ENCODE results near the gene NVL.

NVL gene

DNA sequence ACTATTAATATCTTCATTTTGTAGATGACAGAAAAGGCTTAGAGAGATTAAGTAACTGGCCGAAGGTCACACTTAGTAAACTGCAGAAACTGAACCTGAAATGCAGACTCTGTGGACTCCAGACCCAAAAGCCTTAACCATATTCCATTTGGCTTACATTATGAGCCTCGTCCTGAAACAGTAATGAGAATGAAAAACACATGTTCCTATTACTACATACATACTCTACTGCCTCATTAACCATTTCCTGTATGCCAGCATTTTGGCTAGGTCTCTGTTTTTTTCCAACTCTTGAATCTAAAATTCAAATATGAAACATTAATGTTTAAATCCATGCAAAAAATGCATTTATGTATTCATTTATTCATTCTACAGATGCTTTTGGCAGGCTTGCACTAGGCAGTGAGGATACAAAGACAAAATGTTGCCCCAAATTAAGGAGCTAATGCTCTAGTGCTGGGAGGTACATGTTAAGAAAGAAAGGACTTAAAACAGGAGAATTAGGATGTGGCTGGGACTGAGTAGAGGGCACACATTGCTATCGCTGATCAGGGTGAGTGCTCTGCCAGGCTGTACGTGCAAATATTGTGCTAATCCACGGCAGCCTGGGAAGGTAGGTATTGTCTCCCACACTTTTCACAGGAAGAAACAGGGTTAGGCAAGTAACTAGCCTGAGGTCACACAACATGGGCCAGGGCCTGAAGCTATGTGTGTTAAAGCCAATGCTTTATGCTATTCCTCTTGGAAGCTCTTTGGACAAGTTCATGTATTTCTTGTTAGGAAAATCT lies 133.0 kb downstream of the NVL start:
- no peak for DNase-seq (ENCODE audit: low spot score)

DNA sequence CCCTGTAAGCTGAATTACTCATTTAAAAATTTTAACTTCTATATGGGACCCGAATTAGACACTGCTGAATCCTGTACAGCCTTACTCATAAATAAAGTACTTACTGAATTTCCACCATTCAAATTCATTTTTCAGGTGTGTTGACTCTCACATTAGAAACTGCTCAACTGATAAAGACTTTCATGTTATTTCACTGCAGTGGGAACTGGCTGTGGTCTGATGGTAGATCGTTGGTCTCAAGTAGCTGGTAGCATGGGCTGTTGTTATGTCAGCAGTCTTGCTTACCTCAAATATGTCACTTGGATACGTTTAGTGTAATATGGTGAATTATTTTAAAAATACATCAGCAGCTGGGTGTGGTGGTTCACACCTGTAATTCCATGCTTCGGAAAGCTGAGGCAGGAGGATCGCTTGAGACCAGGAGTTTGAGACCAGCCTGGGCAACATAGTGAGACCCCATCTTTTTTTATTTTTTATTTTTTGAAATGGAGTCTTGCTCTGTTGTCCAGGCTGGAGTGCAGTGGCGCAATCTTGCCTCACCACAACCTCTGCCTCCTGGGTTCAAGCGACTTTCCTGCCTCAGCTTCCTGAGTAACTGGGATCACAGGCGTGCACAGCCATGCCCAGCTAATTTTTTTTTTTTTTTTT lies 136.5 kb downstream of the NVL start:
- DNase-seq (ENCODE audit: low spot score): no peak

DNA sequence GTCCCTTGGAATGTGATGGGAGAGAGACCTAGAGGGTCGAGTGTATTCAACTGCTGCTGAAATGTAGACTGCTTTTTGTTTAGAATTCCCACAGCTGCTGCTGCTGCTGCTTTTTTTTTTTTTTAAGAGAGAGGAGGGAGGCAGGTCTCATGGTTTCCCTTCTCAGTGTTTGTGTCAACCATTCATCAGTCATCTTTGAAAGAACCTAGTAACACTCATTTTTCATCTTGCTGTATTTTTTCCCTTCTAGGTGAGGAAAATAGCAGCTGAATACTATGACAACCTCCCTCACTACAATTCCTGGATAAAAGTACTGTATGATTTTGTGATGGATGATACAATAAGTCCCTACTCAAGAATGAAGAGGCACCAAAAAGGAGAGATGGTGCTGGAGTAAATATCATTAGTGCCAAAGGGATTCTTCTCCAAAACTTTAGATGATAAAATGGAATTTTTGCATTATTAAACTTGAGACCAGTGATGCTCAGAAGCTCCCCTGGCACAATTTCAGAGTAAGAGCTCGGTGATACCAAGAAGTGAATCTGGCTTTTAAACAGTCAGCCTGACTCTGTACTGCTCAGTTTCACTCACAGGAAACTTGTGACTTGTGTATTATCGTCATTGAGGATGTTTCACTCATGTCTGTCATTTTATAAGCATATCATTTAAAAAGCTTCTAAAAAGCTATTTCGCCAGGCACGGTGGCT lies 137.7 kb downstream of the NVL start:
- no peak for DNase-seq (ENCODE audit: low spot score)

GRCh38 chr1:224189561-224189960 lies 140.4 kb downstream of the NVL start:
- no peak for DNase-seq (ENCODE audit: low spot score)

DNA sequence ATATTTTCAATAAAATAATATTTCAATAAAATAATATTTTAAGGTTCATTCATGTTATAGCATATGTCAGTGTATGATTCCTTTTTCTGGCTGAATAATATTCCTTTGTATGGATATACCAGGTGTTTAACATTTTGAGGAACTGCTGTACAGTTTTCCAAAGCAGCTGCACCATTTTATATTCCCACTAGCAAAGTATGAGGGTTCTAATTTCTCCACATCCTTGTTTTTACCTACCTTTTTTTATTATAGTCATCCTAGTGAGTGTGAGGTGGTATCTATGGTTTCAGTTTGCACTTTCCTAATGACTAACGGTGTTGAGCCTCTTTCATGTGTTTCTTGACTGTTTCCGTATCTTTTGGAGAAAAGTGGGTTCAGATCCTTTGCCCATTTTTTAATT lies 141.7 kb downstream of the NVL start:
- no peak for DNase-seq (ENCODE audit: low spot score)

DNA sequence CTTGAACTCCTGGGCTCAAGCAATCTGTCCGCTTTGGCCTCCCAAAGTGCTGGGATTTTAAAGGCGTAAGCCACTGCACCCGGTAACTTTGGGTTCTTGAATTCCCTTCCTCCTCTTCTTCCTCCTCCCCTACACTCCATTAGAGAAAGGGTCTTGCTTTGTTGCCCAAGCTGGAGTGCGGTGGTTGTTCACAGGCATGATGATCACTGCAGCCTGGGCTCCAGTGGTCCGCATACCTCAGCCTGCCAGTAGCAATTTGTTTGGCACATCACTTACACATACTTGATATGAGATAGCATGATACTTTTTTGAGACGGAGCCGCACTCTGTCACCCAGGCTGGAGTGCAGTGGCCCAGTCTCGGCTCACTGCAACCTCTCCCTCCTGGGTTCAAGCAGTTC lies 144.8 kb downstream of the NVL start:
- DNase-seq (ENCODE audit: low spot score): no peak

- DNase-seq (ENCODE audit: low spot score): peak; percentile 77
These were observed 146.2 kb downstream of the NVL start for GRCh38 chr1:224183591-224184312.

DNA sequence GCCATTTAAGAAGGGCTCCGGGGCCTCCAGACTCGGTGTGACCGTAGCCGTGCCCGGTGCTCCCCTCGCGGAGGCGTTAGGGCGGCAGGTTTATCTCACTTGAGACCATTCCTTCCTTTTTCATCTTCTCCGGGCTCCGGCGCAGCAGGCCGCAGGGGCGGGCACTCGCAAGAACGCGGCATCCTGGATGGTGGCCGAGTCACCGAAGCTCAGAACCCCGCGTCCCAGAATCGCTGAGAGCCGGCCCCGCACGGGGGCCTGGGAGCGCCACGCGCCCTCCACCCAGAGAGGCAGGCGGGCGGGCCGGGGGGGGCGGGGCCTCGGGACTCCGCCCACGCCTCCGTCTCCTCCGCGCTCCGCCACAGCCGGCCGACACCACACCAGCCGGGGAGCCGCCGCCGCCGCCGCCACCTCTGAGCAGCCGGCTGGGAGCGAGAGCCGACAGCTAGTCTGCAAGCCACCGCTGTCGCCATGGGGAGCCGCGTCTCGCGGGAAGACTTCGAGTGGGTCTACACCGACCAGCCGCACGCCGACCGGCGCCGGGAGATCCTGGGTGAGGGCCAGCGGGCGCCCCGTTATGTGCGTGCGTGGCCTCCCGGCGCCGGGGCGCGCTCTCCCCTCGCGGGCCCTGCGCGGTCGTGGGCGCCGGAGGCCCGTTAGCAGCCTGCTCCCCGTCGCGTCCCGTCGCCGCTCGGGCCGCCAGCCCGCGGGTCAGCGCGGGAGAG lies 146.9 kb downstream of the NVL start, which contains the start of gene DEGS1:
Gene DEGS1 (plus strand): TSS at position 375 of the 725 bp plus-strand sequence. CDS start 97 bp downstream, at position 472.
- DNase-seq (ENCODE audit: low spot score): peak; percentile 94

GRCh38 chr1:224182057-224182865 lies 147.7 kb downstream of the NVL start:
- no peak for DNase-seq (ENCODE audit: low spot score)

DNA sequence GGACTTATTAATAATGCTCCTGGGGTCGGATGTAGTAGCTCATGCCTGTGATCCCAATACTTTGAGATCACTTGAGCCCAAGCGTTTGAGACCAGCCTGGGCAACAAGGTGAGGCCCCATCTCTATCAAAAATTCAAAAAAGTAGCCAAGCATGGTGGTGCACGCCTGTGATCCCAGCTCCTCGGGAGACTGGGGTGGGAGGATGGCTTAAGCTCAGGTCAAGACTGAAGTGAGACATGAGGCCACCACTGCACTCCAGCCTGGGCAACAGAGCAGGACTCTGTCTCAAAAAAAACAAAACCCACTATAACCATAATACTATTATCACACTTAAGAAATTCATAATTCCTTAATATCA lies 148.5 kb downstream of the NVL start:
- DNase-seq (ENCODE audit: low spot score): no peak

- no peak for DNase-seq (ENCODE audit: low spot score)
These were observed 149.1 kb downstream of the NVL start for GRCh38 chr1:224180783-224181452.

GRCh38 chr1:224178894-224179293 lies 151.1 kb downstream of the NVL start:
- DNase-seq (ENCODE audit: low spot score): no peak

- no peak for DNase-seq (ENCODE audit: low spot score)
These were observed 152.5 kb downstream of the NVL start for GRCh38 chr1:224177356-224177999.

All from ecto neural progenitor cell (in vitro differentiated cells).